OCI-LY7 (cell line): ENCODE results near the gene LAX1. TPM values are rescaled to one million over a fixed set of nuclear protein-coding genes. Genes with fewer than 3 reads are reported as not detected.

Experiments
- BruUV-seq: library from RNA; stranded (reverse); fragments of 400-500 nt; replicated peaks from 2 replicates; lab custom pipeline; 2021; lab: Mats Ljungman, UMichigan
- CTCF ChIA-PET: fragments of 300-600 bp; sonication (Branson Sonifier 250); formaldehyde crosslinking; loops from one replicate; lab custom pipeline; 2022; ENCODE audit warnings: antibody characterized with exemption; ENCODE audit not compliant: unreplicated experiment; lab: Charles Lee
- POLR2A ChIA-PET: fragments of 300-600 bp; sonication (Branson Sonifier 250); formaldehyde crosslinking; loops from one replicate; lab custom pipeline; 2022; ENCODE audit warnings: antibody characterized with exemption; lab: Charles Lee
- DNase-seq: peaks from one replicate; pipeline ENCODE4 v3.0.0-alpha.2; 2015; ENCODE audit warnings: low spot score
- H2AFZ ChIP-seq: fragments of 200-600 bp; sonication (generic), shearing (Covaris generic); 2 replicates; pipeline ENCODE4 v1.6.1; 2014; ENCODE audit warnings: mild to moderate bottlenecking, antibody characterized with exemption, low read length, moderate library complexity
- H3K27ac ChIP-seq: fragments of 200-600 bp; sonication (generic); 2 replicates; pipeline ENCODE4 v1.5.1; 2014; ENCODE audit warnings: mixed run types, low read depth, mild to moderate bottlenecking, moderate library complexity, low read length, inconsistent platforms; ENCODE audit not compliant: poor library complexity, severe bottlenecking
- H3K36me3 ChIP-seq: fragments of 200-600 bp; sonication (generic); 2 replicates; pipeline ENCODE4 v1.6.1; 2014; ENCODE audit warnings: mild to moderate bottlenecking, antibody characterized with exemption, low read length, moderate library complexity, mixed read lengths; ENCODE audit not compliant: insufficient read depth
- H3K4me1 ChIP-seq: fragments of 200-600 bp; sonication (generic); 2 replicates; pipeline ENCODE4 v1.5.1; 2014; ENCODE audit warnings: mild to moderate bottlenecking, low read length; ENCODE audit not compliant: insufficient read depth, poor library complexity, severe bottlenecking
- H3K4me2 ChIP-seq: fragments of 200-600 bp; sonication (generic); 2 replicates; pipeline ENCODE4 v1.6.1; 2014; ENCODE audit warnings: mild to moderate bottlenecking, low read length
- H3K4me3 ChIP-seq: fragments of 200-600 bp; sonication (generic); 2 replicates; pipeline ENCODE4 v1.5.1; 2014; ENCODE audit warnings: mild to moderate bottlenecking, low read depth, low read length; ENCODE audit not compliant: poor library complexity, severe bottlenecking
- H3K79me2 ChIP-seq: fragments of 200-600 bp; sonication (generic); 2 replicates; pipeline ENCODE4 v1.6.1; 2016; ENCODE audit warnings: low read depth, mild to moderate bottlenecking, low read length, moderate library complexity, mixed read lengths; ENCODE audit not compliant: insufficient read depth
- H3K9me2 ChIP-seq: fragments of 200-600 bp; sonication (generic); 2 replicates; pipeline ENCODE4 v1.6.1; 2016; ENCODE audit warnings: mild to moderate bottlenecking, low read length, mixed read lengths; ENCODE audit not compliant: insufficient read depth
- H3K9me3 ChIP-seq: fragments of 200-600 bp; sonication (generic); 2 replicates; pipeline ENCODE4 v1.6.1; 2014; ENCODE audit warnings: mild to moderate bottlenecking, mixed run types, low read length, mixed read lengths
- H4K20me1 ChIP-seq: fragments of 200-600 bp; sonication (generic); 2 replicates; pipeline ENCODE4 v1.6.1; 2014; ENCODE audit warnings: mild to moderate bottlenecking, antibody characterized with exemption, low read length, moderate library complexity, mixed read lengths; ENCODE audit not compliant: insufficient read depth
- CTCF ChIP-seq: fragments of 200-600 bp; sonication (generic); conservative IDR thresholded peaks from 2 replicates; pipeline ENCODE4 v1.5.1; 2014; ENCODE audit warnings: mild to moderate bottlenecking, antibody characterized with exemption, low read length, moderate library complexity, mixed read lengths
- EZH2phosphoT487 ChIP-seq: fragments of 200-600 bp; sonication (generic); IDR thresholded peaks from 2 replicates; pipeline ENCODE4 v1.6.1; 2018; ENCODE audit warnings: low read depth, borderline replicate concordance, mild to moderate bottlenecking, mixed run types, antibody characterized with exemption, low read length, moderate library complexity, mixed read lengths
- intact Hi-C: fragments of 100-400 bp; cut with micrococcal nuclease; formaldehyde crosslinking; loops from one replicate; pipeline ENCODE4 v1.10.0; 2022; ENCODE audit not compliant: unreplicated experiment
- total RNA-seq, 2 experiments: library from RNA; depleted of rRNA in 1 of 2; stranded (reverse); fragments of >200 nt in 1 of 2; shearing (Covaris generic) in 1 of 2; gene quantifications; 2 replicates each; pipeline ENCODE4 v1.2.3, GENCODE V29; 2014 to 2022

Gene LAX1
- total RNA-seq, 2 experiments from 2014 or later, result 20.3 to 63.8 TPM

- no peaks in the 10 kb centered on the region for H3K9me3 ChIP-seq
- no peaks in the 10 kb centered on the region for H3K9me2 ChIP-seq
- H3K4me3 ChIP-seq, result no peak overlapping the region
- POLR2A ChIA-PET, result interaction anchor here (3.9 kb wide), 1 partner anchor 13 kb away, joined by 19 read pairs; the partner anchor contains the start of gene LAX1
- BruUV-seq, result no TSS peak
- CTCF ChIA-PET, result no interaction called here
- H3K36me3 ChIP-seq, result peaks cover 52% of the 10 kb centered on the region
- H3K4me2 ChIP-seq, result no peak overlapping the region
- H2AFZ ChIP-seq, result no peak overlapping the region
- no peaks in the 10 kb centered on the region for H4K20me1 ChIP-seq
- H3K4me1 ChIP-seq, result peaks cover 6% of the 10 kb centered on the region
- intact Hi-C loops, result no loop called here
- no peak overlapping the region for H3K27ac ChIP-seq
- DNase-seq, result no peak
- TF ChIP-seq CTCF (no peak), EZH2phosphoT487 (no peak)
- no peaks in the 10 kb centered on the region for H3K79me2 ChIP-seq
Measured at GRCh38 chr1:203778146-203778545, 13.2 kb downstream of the LAX1 start.

GRCh38 chr1:203778789-203779188 lies 13.8 kb downstream of the LAX1 start:
- Histone ChIP-seq H3K4me1 (peaks cover 6% of the 10 kb centered on the region), H3K79me2 (no peaks in the 10 kb centered on the region), H3K27ac (no peak overlapping the region), H3K36me3 (peaks cover 46% of the 10 kb centered on the region), H3K4me2 (no peak overlapping the region), H3K9me2 (no peaks in the 10 kb centered on the region), H3K9me3 (no peaks in the 10 kb centered on the region), H2AFZ (no peak overlapping the region), H3K4me3 (no peak overlapping the region), H4K20me1 (no peaks in the 10 kb centered on the region)
- no TSS peak for BruUV-seq
- TF ChIP-seq CTCF, result no peak
- TF ChIP-seq EZH2phosphoT487, result no peak
- intact Hi-C loops, result no loop called here
- DNase-seq, result no peak
- CTCF ChIA-PET, result no interaction called here
- POLR2A ChIA-PET, result no interaction called here

GRCh38 chr1:203781962-203782361 lies 17.0 kb downstream of the LAX1 start:
- Histone ChIP-seq H2AFZ (no peak overlapping the region), H4K20me1 (no peaks in the 10 kb centered on the region), H3K9me3 (no peaks in the 10 kb centered on the region), H3K4me1 (no peaks in the 10 kb centered on the region), H3K79me2 (no peaks in the 10 kb centered on the region), H3K4me3 (no peak overlapping the region), H3K9me2 (no peaks in the 10 kb centered on the region), H3K4me2 (no peak overlapping the region), H3K36me3 (peaks cover 17% of the 10 kb centered on the region), H3K27ac (no peak overlapping the region)
- POLR2A ChIA-PET, result interaction anchor here (0.6 kb wide), 1 partner anchor 14 kb away, joined by 3 read pairs; no protein-coding TSS in a partner anchor
- CTCF ChIA-PET, result no interaction called here
- no TSS peak for BruUV-seq
- no peak for DNase-seq
- intact Hi-C loops, result no loop called here
- no peak for TF ChIP-seq EZH2phosphoT487
- no peak for TF ChIP-seq CTCF
